NCI-H1930 (cell line): ENCODE results near the gene SYNGR1.

Experiments
- DNase-seq, 2 experiments: peaks; one replicate each; lab custom pipeline; 2025; lab: John Stamatoyannopoulos, UW

Gene SYNGR1

GRCh38 chr22:39371732-39372131, 21.9 kb downstream of the SYNGR1 start:
- DNase-seq, result no peak

- no peak for DNase-seq
Measured at GRCh38 chr22:39374191-39374590, 24.4 kb downstream of the SYNGR1 start.

GRCh38 chr22:39374801-39375200, 25.0 kb downstream of the SYNGR1 start:
- DNase-seq, result no peak

- no peak for DNase-seq
Measured at GRCh38 chr22:39375646-39376045, 25.9 kb downstream of the SYNGR1 start.

GRCh38 chr22:39379756-39380730, 30.3 kb downstream of the SYNGR1 start:
- DNase-seq, result no peak

GRCh38 chr22:39381009-39381755, 31.4 kb downstream of the SYNGR1 start:
- no peak for DNase-seq

- no peak for DNase-seq
Measured at GRCh38 chr22:39381930-39382329, 32.1 kb downstream of the SYNGR1 start.

GRCh38 chr22:39382410-39382809, 32.6 kb downstream of the SYNGR1 start:
- DNase-seq, result no peak

GRCh38 chr22:39383841-39384625, 34.2 kb downstream of the SYNGR1 start:
- DNase-seq, result no peak

GRCh38 chr22:39384750-39385480, 35.1 kb downstream of the SYNGR1 start:
- peak in 1 of 2 experiments; percentile 40 for DNase-seq

GRCh38 chr22:39388261-39389011, 38.6 kb downstream of the SYNGR1 start:
- DNase-seq, result peak; percentile 33 to 54

- DNase-seq, result no peak
Measured at GRCh38 chr22:39389420-39389819, 39.6 kb downstream of the SYNGR1 start.

GRCh38 chr22:39392341-39392948, 42.7 kb downstream of the SYNGR1 start:
- DNase-seq, result no peak

- no peak for DNase-seq
Measured at GRCh38 chr22:39395936-39396796, 46.4 kb downstream of the SYNGR1 start.

GRCh38 chr22:39396797-39397195, 47.0 kb downstream of the SYNGR1 start:
- DNase-seq, result no peak

GRCh38 chr22:39401301-39401631, 51.5 kb downstream of the SYNGR1 start:
- no peak for DNase-seq

GRCh38 chr22:39405346-39406085, 55.7 kb downstream of the SYNGR1 start:
- DNase-seq, result no peak

- no peak for DNase-seq
Measured at GRCh38 chr22:39408173-39408572, 58.4 kb downstream of the SYNGR1 start.

- DNase-seq, result no peak
Measured at GRCh38 chr22:39408807-39409206, 59.0 kb downstream of the SYNGR1 start.
